GM12891 (cell line): ENCODE measurements around the gene FHIP1B.

Source experiments
- DNase-seq: peaks from one replicate; pipeline ENCODE4 v3.0.0; 2011; ENCODE audit warnings: low spot score; ENCODE audit not compliant: insufficient read length
- FAIRE-seq: peaks from 2 replicates; lab custom pipeline; 2011; peaks lifted over from hg19 to GRCh38; lab: Jason Lieb, UNC
- PAX5 ChIP-seq: IDR thresholded peaks from 2 replicates; pipeline ENCODE4 v1.6.1; 2011; ENCODE audit warnings: low read length, moderate library complexity, mild to moderate bottlenecking; ENCODE audit not compliant: insufficient read depth, severe bottlenecking
- POLR2A ChIP-seq: IDR thresholded peaks from 2 replicates; pipeline ENCODE4 v1.6.1; 2011; ENCODE audit warnings: low read depth, low read length, control low read depth
- POLR2AphosphoS5 ChIP-seq: IDR thresholded peaks from 2 replicates; pipeline ENCODE4 v1.6.1; 2011; ENCODE audit warnings: low read depth, low read length, control low read depth
- POU2F2 ChIP-seq: IDR thresholded peaks from 2 replicates; pipeline ENCODE4 v1.6.1; 2011; ENCODE audit warnings: low read depth, mild to moderate bottlenecking, control low read depth, low read length, moderate library complexity
- SPI1 ChIP-seq: IDR thresholded peaks from 2 replicates; pipeline ENCODE4 v1.6.1; 2011; ENCODE audit warnings: low read depth, low read length, control low read depth
- TAF1 ChIP-seq: IDR thresholded peaks from 2 replicates; pipeline ENCODE4 v1.6.1; 2011; ENCODE audit warnings: low read depth, low read length, control low read depth

The FHIP1B gene

DNA sequence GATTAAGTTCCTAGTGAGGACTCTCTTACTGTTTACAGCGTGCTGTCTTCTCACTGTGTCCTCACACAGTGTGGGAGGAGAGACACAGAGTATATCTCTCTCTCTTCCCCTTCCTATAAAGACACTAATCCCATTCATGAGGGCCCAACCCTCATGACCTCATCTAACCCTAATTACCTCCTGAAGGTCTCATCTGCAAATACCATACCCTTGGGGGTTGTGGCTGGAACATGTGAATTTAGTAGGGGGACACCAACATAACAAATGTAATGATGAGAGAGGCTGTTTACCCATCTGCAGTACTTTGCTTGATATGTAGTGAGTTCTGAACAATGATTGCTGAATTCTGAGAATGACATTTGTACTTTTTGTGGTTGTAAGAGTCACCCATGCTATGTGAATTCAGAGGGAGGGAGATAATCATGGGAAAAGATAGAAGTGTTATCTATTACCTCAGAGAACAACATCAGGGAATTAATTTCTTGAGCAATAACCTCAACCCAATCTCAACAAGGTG, 40.3 kb downstream of the FHIP1B start:
- no peak for FAIRE-seq
- no peak for DNase-seq
- TF ChIP-seq POU2F2 = no peak
- no peak for TF ChIP-seq PAX5
- TF ChIP-seq POLR2A = no peak
- no peak for TF ChIP-seq POLR2AphosphoS5
- no peak for TF ChIP-seq SPI1
- no peak for TF ChIP-seq TAF1

DNA sequence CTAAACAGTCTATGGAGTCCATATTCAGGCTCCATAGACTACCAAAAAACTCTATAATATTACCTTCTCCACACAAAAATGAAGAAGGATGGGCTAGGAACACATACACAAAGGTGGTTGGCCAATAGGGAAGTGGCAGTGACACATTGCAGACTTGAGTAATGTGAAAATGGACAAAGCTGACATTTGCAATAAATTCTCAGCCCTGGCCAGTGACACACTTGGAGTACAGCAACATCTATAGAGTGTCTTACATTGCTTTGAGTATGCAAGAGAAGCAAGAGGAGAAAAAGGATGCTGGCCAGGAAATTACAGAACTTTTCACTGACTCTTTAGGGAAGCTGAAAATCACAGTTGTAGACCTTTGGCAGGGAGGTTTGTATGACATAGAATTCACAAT, 42.7 kb downstream of the FHIP1B start:
- TF ChIP-seq POU2F2 = no peak
- TF ChIP-seq POLR2AphosphoS5 = no peak
- FAIRE-seq = no peak

DNA sequence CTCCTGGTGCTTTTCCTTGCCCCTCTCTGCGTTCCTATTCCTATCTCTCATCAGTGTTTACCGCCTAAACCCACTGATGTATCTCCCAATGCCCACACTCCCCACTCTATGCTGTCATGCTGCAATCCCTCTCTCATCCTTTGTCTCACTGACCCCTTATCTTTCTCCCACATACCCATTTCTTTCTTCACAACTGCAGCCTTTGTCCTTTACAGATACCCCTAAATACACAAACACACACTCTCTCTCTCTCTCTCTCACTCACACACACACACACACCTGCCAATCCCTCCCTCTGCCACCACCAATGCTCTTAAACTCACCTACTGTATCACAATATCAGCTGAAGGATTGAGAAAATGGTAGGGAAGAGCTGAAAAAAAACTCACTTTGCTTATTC, 59.0 kb downstream of the FHIP1B start:
- TF ChIP-seq PAX5 = no peak
- no peak for TF ChIP-seq TAF1
- no peak for TF ChIP-seq POLR2A
- no peak for TF ChIP-seq SPI1
- no peak for TF ChIP-seq POLR2AphosphoS5
- no peak for TF ChIP-seq POU2F2
- FAIRE-seq (no peak), DNase-seq (no peak)

More for the DNA sequence above, 42.7 kb downstream of the FHIP1B start:
- no peak for DNase-seq

DNA sequence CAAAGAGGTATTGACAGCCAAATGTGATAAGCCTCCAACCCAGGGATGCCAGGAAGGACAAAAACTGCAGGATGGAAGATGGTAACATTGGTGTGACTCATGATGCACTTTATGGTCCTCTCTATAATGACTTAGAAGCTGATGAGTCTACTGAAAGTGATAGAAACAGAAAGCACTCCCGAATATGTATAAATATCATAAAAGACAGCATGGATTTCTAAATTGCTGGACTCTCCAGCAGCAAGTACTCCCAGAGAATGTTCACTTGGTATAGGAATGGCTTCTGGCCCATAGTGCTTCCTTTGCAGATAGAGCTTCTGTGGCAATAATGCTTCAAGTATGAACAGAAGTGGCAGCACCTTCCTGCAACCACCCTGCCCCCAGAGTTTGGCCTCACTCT, 64.2 kb downstream of the FHIP1B start, which contains the start of gene OR52B2:
Gene OR52B2 (minus strand): TSS at position 101 of the 400 bp plus-strand sequence. CDS start 0 bp downstream, at position 101.
- DNase-seq = no peak
- TF ChIP-seq POU2F2 (no peak), POLR2A (no peak), POLR2AphosphoS5 (no peak), TAF1 (no peak), PAX5 (no peak), SPI1 (no peak)
- FAIRE-seq = no peak
